HTR-8/SVneo (cell line): ENCODE measurements around the gene ELK4.
A peak's percentile ranks its signal among the peaks of the same experiment; 100 is the strongest.
"Not testable (repeated sequence)": the region's sequence is repeated elsewhere in the genome, so short reads cannot be mapped to it uniquely, and the experiment has no call there.

Experiments used
- DNase-seq: peaks from one replicate; pipeline ENCODE4 v3.0.0; 2011; ENCODE audit warnings: low spot score, mixed read lengths; ENCODE audit not compliant: insufficient read length
- FAIRE-seq: peaks from 2 replicates; lab custom pipeline; 2011; peaks lifted over from hg19 to GRCh38; lab: Jason Lieb, UNC

ELK4 gene

GRCh38 chr1:205665201-205666045, 33.6 kb upstream of the ELK4 start:
- no peak for DNase-seq
- no peak for FAIRE-seq

DNA sequence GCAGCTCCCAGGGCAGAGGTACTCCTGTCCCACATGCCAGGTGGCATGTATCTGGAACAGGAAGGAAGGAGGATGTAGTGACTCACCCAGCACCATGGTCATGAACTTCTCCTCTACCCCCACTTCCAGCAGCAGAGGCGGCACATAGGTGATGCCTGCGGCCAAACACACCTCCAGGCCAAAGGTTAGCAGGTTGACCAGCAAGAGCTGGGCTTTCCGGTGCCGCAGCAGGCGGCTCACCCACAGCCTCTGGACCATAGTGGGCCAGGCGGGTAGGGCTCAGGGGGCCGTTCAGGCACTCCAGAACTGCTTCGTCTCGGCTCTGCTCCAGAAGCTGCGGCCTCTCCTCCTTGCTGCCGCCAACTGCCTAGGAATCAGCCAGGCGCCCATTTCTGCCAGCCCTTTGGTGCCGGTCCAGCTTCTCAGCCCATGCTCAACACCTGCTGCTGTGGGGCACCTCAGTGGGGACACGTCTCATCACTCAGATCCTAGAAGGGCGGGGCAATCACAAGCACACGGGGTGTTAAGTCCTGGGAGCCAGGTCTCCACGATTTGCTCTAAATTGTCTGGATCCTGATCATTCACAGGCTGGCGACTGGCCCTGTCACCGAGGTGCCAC, 32.7 kb upstream of the ELK4 start:
- no peak for DNase-seq
- no peak for FAIRE-seq

GRCh38 chr1:205663286-205663936, 31.6 kb upstream of the ELK4 start:
- no peak for DNase-seq
- no peak for FAIRE-seq

GRCh38 chr1:205662791-205663190, 31.0 kb upstream of the ELK4 start:
- no peak for FAIRE-seq
- no peak for DNase-seq

DNA sequence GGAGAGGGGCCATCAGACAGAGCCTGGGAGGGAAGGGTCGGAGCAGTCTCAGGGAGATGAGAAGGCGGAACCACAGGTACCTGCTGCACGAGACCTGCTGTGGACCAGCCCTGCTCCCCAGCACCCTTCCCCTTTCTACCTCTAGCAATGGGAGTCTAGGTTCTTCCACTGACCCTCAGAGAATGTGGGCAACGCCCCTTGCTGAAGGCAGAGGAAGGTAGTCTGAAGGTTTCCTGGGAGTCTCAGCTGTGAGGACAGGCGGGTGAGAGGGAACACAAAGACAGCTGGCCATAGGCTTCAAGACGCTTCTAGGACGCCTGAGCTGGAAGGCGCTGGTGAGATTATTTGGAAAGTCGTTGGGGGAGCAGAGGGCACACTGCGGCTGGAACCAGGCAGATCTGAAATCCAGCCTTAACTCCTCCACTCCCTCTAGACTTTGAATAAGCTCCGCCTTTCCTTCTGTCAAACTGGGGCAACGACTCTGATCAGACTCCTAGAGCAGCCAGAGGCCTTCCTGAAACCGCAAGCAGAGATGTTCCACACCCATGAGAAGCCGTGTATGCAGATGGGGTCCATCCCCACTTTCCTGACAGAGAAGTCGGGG, 30.4 kb upstream of the ELK4 start:
- DNase-seq (no peak), FAIRE-seq (no peak)

DNA sequence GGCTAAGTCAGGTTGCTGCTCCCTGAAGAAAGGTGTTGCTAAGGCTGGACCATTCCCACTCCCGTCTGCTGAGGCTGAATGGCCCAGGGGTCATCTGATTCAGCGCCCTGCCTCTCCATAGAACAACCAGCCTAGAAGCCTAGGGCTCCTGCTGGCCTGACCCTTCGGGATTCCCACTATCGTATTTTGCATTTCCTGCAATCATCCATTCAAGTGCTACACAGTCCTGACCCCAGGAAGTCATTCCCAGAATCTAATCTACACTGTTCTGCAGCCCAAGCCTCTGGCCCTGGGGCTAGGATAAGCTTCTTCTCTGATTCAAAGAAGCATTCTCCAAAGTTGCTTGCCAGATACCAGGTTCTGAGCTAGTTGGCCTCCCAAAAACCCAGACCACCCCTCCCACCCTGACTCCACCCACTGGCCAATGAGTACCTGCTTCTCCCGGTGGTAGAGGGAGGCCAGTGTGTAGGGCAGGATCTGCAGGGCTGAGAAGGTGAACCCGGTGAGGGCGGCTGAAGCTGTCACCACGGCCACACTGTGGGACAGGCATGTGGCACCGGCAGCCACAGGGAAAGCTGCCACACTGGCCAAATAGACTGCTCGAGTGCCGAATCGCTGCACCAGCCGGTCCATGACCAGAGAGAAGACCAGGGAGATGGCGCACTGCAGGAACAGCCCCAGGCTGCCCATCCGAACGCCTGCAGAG, 29.8 kb upstream of the ELK4 start:
- DNase-seq: no peak
- FAIRE-seq: no peak

GRCh38 chr1:205660361-205660760, 28.6 kb upstream of the ELK4 start:
- FAIRE-seq (no peak), DNase-seq (no peak)

DNA sequence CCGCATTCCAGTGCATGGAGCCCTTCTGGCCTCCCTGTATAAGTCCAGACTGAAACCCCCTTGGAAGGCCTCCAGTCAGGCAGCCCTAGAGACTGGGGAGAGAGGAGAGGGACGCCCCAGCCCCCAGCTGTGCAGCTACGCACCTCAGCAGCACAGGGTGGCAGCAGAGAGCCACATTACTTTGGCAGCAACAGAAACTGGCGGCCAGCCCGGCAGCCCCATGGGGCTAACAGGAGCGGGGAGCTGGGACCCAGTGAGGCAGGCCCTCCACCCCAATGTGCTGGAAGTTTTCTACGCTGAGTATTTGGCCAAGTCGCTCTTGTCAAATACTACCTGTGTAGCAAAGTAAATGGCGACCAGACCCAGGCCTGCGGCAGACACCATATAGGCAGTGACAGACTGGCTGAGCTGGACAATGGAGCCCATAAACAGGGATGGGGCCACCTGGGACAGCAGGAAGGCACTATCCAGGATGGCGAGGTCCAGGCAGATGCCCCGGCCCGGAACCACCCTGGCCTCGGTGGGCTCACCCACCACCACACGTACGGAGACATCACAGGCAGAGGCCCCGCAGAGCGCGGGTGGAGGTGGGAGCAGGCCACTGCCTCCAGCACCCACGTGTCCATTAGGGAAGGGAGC, 27.3 kb upstream of the ELK4 start:
- DNase-seq (peak; percentile 81), FAIRE-seq (no peak)

- no peak for DNase-seq
These were observed 24.4 kb upstream of the ELK4 start for GRCh38 chr1:205656236-205656635.

DNA sequence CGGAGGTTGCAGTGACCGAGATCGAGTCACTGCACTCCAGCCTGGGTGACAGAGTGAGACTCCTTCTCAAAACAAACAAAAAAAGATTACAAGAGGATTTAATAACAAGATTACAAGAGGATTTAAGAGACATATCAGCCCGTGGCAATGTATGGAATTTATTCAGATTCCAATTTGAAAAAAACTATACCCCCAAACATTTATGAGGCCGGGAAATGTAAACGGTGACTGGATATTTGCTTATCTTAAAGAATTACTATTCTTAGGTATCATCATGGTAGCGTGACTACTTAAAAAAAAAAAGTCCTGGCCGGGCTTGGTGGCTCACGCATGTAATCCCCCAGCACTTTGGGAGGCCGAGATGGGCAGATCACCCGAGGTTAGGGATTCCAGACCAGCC, 21.2 kb upstream of the ELK4 start:
- FAIRE-seq (no peak), DNase-seq (no peak)

More at GRCh38 chr1:205656236-205656635, 24.4 kb upstream of the ELK4 start:
- FAIRE-seq: no peak

DNA sequence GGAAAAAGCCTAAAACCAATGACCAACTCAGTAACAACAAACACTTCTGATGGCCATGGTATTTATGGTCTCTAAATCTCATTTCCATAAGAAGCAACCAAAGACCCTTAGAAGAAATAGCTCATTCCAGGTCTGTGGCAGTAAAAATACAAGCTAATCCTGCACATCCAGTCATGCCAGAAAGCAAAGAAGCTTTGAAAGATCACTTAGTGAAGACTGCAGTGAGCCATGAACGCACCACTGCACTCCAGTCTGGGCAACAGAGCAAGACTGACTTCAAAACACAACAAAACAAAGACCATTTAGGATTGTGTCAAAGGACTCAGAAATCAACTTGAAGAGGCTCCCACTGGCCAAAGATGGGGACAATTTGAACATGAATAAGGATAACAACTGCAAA, 18.4 kb upstream of the ELK4 start:
- no peak for FAIRE-seq
- no peak for DNase-seq

DNA sequence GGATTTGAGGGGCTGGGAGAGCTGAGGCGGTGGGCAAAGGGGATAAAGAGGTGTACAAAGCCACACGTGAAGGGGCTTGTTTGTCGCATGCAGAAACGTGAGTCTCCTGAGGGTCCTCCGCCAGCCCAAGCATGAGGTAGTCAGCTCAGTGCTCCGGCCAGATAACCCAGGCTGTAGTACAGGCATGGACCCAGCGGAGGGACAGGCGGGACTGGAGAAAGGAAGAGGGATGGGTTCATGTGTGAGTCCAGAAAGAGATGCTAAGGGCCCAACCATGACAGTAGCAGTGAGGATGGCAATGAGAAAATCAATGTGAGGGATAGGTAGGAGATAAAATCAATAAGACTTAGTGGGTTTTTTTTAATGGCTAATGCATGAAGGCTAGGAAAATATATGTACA, 13.7 kb upstream of the ELK4 start:
- no peak for DNase-seq
- no peak for FAIRE-seq

GRCh38 chr1:205642679-205643307, 11.0 kb upstream of the ELK4 start:
- FAIRE-seq (no peak), DNase-seq (no peak)

DNA sequence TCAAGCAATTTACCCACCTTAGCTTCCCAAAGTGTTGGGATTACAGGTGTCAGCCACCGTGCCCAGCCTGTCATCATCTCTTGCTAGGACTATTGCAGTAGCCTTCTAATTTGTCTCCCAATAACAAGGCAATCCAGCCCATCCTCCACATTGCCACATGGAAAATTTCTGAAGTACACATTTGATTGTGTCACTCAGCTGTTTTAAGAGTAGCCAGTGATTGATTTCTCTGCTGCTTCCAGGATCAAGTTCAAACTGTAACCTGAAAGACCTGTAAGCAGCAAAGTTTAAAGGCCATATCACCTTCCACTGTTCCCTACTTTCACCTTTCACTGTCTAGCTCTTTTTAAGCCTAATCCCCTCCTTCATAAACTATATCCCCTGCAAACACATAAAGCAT, 7.8 kb upstream of the ELK4 start:
- no peak for DNase-seq
- FAIRE-seq: no peak

DNA sequence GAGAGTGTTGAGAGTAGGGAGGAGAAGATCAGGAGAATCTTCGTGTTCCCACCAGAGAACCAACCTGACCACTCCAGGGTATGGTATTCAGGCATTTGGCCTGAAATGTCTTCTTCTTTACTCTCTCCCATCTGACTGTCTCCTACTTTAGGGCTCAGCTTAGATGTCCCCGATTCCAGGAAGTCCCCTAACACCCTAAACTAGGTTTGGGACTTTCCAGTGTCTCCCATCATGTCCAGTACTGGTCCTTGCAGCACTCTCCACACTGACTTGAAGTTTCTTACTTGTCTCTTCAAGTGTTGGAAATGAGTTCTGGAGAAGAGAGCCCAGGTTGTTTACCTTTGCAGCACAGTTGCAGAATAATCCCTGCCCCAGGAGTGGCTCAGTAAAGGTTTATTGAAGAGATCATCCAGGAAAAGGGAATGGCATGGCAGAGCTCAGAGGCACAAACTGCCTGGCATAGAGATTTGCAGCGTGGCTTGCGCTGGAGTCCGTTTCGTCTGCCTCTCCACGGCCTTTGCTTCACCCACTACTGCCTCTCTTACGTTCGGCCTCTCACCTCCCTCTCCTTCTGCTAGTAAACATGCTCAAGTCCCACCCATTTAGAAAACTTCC, 6.2 kb upstream of the ELK4 start:
- no peak for DNase-seq
- FAIRE-seq: no peak

- no peak for FAIRE-seq
- DNase-seq: no peak
These were observed 4.9 kb upstream of the ELK4 start for GRCh38 chr1:205636732-205637131.

DNA sequence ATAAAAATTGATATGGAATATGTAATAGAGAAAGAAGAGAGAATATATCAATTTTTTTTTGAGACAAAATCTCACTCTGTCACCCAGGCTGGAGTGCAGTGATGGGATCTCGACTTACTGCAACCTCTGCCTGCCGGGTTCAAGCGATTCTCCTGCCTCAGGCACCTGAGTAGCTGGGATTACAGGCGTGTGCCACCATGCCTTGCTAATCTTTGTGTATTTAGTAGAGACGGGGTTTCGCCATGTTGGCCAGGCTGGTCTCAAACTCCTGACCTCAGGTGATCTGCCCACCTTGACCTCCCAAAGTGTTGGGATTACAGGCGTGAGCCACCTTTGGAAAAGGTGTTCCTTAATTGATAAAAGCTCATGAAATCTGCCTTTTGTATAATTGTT, 4.3 kb upstream of the ELK4 start:
- DNase-seq: not testable (repeated sequence)

DNA sequence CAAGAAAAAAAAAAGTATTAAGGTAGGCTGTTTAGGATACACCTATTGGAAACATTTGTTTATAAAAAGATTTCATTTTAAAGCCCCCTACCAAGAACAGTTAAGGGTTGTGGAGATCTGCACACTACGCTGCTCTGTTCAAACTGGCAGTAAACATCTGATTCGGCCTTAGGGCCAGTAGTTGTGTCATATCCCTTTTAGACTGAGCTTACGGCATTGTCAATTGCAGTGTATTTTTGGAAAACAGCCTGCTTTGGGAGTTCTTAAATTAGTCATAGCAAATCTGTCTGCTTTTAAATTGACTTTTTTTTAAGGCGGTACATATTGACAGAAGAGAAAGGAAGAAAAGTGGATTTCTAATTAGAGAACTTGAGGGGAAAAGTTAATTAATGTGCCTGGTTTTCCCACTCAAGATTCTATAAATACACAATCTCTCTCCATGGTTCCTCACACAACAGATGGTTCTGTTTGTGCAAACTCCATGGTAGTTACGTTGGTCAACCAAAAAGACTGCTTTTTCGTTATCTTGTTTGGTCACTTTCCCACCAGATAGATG, 1.7 kb upstream of the ELK4 start:
- DNase-seq: no peak

More for the DNA sequence above, 4.3 kb upstream of the ELK4 start:
- FAIRE-seq: not testable (repeated sequence)

More for the DNA sequence above, 1.7 kb upstream of the ELK4 start:
- FAIRE-seq: no peak
